ENCODE measurements around the gene SLC25A18.

DNA sequence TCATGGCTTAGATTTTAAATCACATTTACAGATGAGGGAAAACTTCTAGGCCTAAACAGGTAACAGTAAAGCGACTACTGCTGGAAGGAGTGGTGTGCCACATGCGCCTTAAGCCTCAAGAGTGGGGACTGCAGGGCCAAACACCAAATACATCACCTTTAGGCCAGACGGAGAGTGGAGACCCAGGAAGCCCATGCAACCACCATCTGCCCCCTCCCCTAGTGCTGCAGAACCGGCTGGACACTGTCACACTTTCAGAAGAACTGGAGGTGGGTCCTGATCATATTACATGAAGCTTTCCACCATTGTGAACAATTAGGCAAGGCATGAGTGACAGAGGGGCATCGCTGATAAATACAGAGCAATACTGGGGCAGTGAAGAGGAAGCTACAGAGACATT, 28.9 kb downstream of the SLC25A18 start:
- TF ChIP-seq POLR2A (IDR thresholded peaks at IDR 0.05; ENCODE audit: low read depth, low read length) (no peak), TAF1 (IDR thresholded peaks at IDR 0.05; ENCODE audit: low read depth, low read length) (no peak)

All from GM12891 (cell line).